Neural cell (in vitro differentiated cells): ENCODE results near the gene ZNF516. TPM values are rescaled to one million over a fixed set of nuclear protein-coding genes. Genes with fewer than 3 reads are reported as not detected.

Experiments used
- H2AFZ ChIP-seq: fragments of 200-600, 300-800 bp; sonication (generic), shearing (Covaris generic); 2 replicates; pipeline ENCODE4 v1.6.0; 2014; ENCODE audit warnings: low read depth, mild to moderate bottlenecking, antibody characterized with exemption, low read length, moderate library complexity
- H3F3A ChIP-seq: fragments of 200-600 bp; shearing (Covaris generic); 2 replicates; pipeline ENCODE4 v1.6.1; 2016; ENCODE audit warnings: mild to moderate bottlenecking, moderate library complexity, mixed read lengths, antibody characterized with exemption, low read length; ENCODE audit not compliant: insufficient read depth, poor library complexity, severe bottlenecking
- H3K27ac ChIP-seq: fragments of 200-600, 300-800 bp; sonication (generic), shearing (Covaris generic); 2 replicates; pipeline ENCODE4 v1.5.1; 2014; ENCODE audit warnings: mild to moderate bottlenecking, low read length, moderate library complexity
- H3K27me3 ChIP-seq: fragments of 300-800, 200-600 bp; sonication (generic), shearing (Covaris generic); 2 replicates; pipeline ENCODE4 v1.6.0; 2014; ENCODE audit warnings: mild to moderate bottlenecking, low read depth, low read length, moderate library complexity; ENCODE audit not compliant: insufficient read depth
- H3K36me3 ChIP-seq: fragments of 300-800, 200-600 bp; sonication (generic), shearing (Covaris generic); 2 replicates; pipeline ENCODE4 v1.5.1; 2014; ENCODE audit warnings: mild to moderate bottlenecking, antibody characterized with exemption, low read length, moderate library complexity; ENCODE audit not compliant: insufficient read depth
- H3K4me2 ChIP-seq: fragments of 300-800, 200-600 bp; sonication (generic), shearing (Covaris generic); 2 replicates; pipeline ENCODE4 v1.6.0; 2014; ENCODE audit warnings: mild to moderate bottlenecking, low read length
- H3K4me3 ChIP-seq: fragments of 300-800, 200-600 bp; sonication (generic), shearing (Covaris generic); 2 replicates; pipeline ENCODE4 v1.5.1; 2014; ENCODE audit warnings: mild to moderate bottlenecking, low read length, moderate library complexity
- H3K79me2 ChIP-seq: fragments of 200-600 bp; shearing (Covaris generic); replicated peaks from 2 replicates; pipeline ENCODE4 v1.6.0; 2014; ENCODE audit warnings: mild to moderate bottlenecking, low read length, moderate library complexity; ENCODE audit not compliant: insufficient read depth
- H3K9ac ChIP-seq: fragments of 300-800, 200-600 bp; sonication (generic), shearing (Covaris generic); 2 replicates; pipeline ENCODE4 v1.6.1; 2016; ENCODE audit warnings: mild to moderate bottlenecking, low read length, mixed read lengths
- H3K9me2 ChIP-seq: fragments of 200-600 bp; shearing (Covaris generic); 2 replicates; pipeline ENCODE4 v1.6.1; 2016; ENCODE audit warnings: mild to moderate bottlenecking, low read length, mixed read lengths; ENCODE audit not compliant: insufficient read depth
- H3K9me3 ChIP-seq: fragments of 200-600, 300-800 bp; sonication (generic), shearing (Covaris generic); 2 replicates; pipeline ENCODE4 v1.6.1; 2016; ENCODE audit warnings: mild to moderate bottlenecking, mixed run types, low read length, moderate library complexity, mixed read lengths
- H4K20me1 ChIP-seq: fragments of 200-600 bp; shearing (Covaris generic); 2 replicates; pipeline ENCODE4 v1.6.1; 2016; ENCODE audit warnings: mild to moderate bottlenecking, mixed run types; ENCODE audit not compliant: insufficient read depth
- CTCF ChIP-seq: fragments of 450-650 bp; IDR thresholded peaks from 2 replicates; pipeline ENCODE4 v1.5.1; 2014; ENCODE audit warnings: antibody characterized with exemption, mild to moderate bottlenecking, moderate library complexity; ENCODE audit not compliant: poor library complexity, severe bottlenecking
- EP300 ChIP-seq: fragments of 450-650 bp; conservative IDR thresholded peaks from 2 replicates; pipeline ENCODE4 v1.6.1; 2014; ENCODE audit warnings: antibody characterized with exemption, mild to moderate bottlenecking, moderate library complexity; ENCODE audit not compliant: poor library complexity, severe bottlenecking
- EZH2 ChIP-seq: fragments of 200-600, 300-800 bp; shearing (Covaris generic), sonication (generic); IDR thresholded peaks from 2 replicates; pipeline ENCODE4 v1.6.1; 2014; ENCODE audit warnings: antibody characterized with exemption, low read length, borderline replicate concordance, mild to moderate bottlenecking; ENCODE audit not compliant: insufficient read depth, poor library complexity, severe bottlenecking
- MXI1 ChIP-seq: fragments of 450-650 bp; conservative IDR thresholded peaks from 2 replicates; pipeline ENCODE4 v1.6.1; 2014; ENCODE audit warnings: antibody characterized with exemption, mild to moderate bottlenecking; ENCODE audit not compliant: poor library complexity, severe bottlenecking
- POLR2AphosphoS5 ChIP-seq: IDR thresholded peaks from 2 replicates; pipeline ENCODE4 v1.6.1; 2012
- RAD21 ChIP-seq: fragments of 450-650 bp; conservative IDR thresholded peaks from 2 replicates; pipeline ENCODE4 v1.6.1; 2014; ENCODE audit warnings: antibody characterized with exemption, mild to moderate bottlenecking, moderate library complexity
- REST ChIP-seq: IDR thresholded peaks from 2 replicates; pipeline ENCODE4 v1.6.1; 2012; ENCODE audit warnings: borderline replicate concordance
- SMC3 ChIP-seq: fragments of 450-650 bp; conservative IDR thresholded peaks from 2 replicates; pipeline ENCODE4 v1.6.1; 2014; ENCODE audit warnings: antibody characterized with exemption, mild to moderate bottlenecking, moderate library complexity; ENCODE audit not compliant: poor library complexity
- TAF1 ChIP-seq: IDR thresholded peaks from 2 replicates; pipeline ENCODE4 v1.6.1; 2012; ENCODE audit warnings: low read depth
- polyA plus RNA-seq: library from polyadenylated mRNA; depleted of rRNA; stranded (reverse); fragments of >200 nt; gene quantifications from 2 replicates; pipeline ENCODE4 v1.2.3, GENCODE V29; 2014

The ZNF516 gene
- polyA plus RNA-seq, 1 donor from 2014 or later, result 11.5 TPM

DNA sequence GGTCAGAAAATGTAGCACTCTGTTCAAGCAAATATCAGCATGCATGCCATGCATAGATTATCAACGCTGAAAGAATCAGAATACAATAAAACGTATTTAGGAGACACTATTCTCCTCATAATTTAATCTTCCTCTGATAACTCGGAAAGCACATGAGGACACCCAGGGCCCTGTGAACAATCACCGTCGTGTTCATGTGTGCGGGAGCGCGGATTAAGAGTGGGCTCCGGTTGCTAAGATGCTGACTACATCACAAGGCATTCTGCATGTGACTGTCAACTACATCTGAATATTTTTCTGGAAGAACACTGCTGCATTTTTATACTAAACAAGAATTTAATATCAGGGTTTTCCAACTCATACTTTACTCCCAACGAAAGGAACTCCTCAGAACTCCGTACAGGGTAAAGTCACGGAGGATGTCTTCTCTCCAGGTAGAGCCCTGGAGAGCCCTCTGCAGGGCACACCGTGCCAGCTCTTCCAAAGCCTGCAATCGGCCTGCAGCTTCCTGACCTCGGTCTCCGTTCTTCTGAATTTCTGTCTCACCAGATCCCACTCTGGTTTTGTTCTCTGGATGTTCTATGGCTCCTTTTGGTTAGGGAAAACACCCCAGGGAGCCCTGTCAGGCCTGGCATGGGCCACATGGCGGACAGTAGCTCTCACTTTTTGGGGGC, 59.6 kb downstream of the ZNF516 start:
- TF ChIP-seq RAD21 (no peak), TAF1 (no peak), EZH2 (no peak), CTCF (peak; percentile 28), MXI1 (peak; percentile 12), SMC3 (no peak), EP300 (no peak), REST (no peak), POLR2AphosphoS5 (no peak)
- H3F3A ChIP-seq, result no peaks in the 10 kb centered on the region
- H3K4me2 ChIP-seq, result no peak overlapping the region
- H3K9ac ChIP-seq, result no peak overlapping the region
- peak overlapping the region; percentile 34 for H3K27ac ChIP-seq
- H3K27me3 ChIP-seq, result no peaks in the 10 kb centered on the region
- peaks cover 83% of the 10 kb centered on the region for H3K79me2 ChIP-seq
- no peak overlapping the region for H2AFZ ChIP-seq
- no peaks in the 10 kb centered on the region for H3K9me2 ChIP-seq
- H4K20me1 ChIP-seq, result no peaks in the 10 kb centered on the region
- no peak overlapping the region for H3K4me3 ChIP-seq
- no peaks in the 10 kb centered on the region for H3K9me3 ChIP-seq
- H3K36me3 ChIP-seq, result peaks cover 3% of the 10 kb centered on the region

- no peaks in the 10 kb centered on the region for H3K27me3 ChIP-seq
- H4K20me1 ChIP-seq, result no peaks in the 10 kb centered on the region
- no peaks in the 10 kb centered on the region for H3F3A ChIP-seq
- no peak overlapping the region for H3K27ac ChIP-seq
- no peak overlapping the region for H3K4me2 ChIP-seq
- TF ChIP-seq SMC3, result no peak
- TF ChIP-seq TAF1, result no peak
- TF ChIP-seq POLR2AphosphoS5, result no peak
- no peak for TF ChIP-seq REST
- no peak for TF ChIP-seq MXI1
- TF ChIP-seq EP300, result no peak
- TF ChIP-seq EZH2, result no peak
- TF ChIP-seq CTCF, result no peak
- TF ChIP-seq RAD21, result no peak
- H3K9ac ChIP-seq, result no peak overlapping the region
- no peaks in the 10 kb centered on the region for H3K9me3 ChIP-seq
- H3K9me2 ChIP-seq, result no peaks in the 10 kb centered on the region
- no peak overlapping the region for H2AFZ ChIP-seq
- peaks cover 83% of the 10 kb centered on the region for H3K79me2 ChIP-seq
- H3K36me3 ChIP-seq, result peaks cover 3% of the 10 kb centered on the region
- H3K4me3 ChIP-seq, result peak overlapping the region; percentile 6
Measured at GRCh38 chr18:76434452-76434851, 60.6 kb downstream of the ZNF516 start.
